ENCODE measurements around the gene FOSL1. TPM values are rescaled to one million over a fixed set of nuclear protein-coding genes. Genes with fewer than 3 reads are reported as not detected.

The FOSL1 gene
- total and polyA plus RNA-seq, 2 donors (not counting 1 experiment from before 2014, with no cell fraction given) = 2.3 TPM; not detected in 1

DNA sequence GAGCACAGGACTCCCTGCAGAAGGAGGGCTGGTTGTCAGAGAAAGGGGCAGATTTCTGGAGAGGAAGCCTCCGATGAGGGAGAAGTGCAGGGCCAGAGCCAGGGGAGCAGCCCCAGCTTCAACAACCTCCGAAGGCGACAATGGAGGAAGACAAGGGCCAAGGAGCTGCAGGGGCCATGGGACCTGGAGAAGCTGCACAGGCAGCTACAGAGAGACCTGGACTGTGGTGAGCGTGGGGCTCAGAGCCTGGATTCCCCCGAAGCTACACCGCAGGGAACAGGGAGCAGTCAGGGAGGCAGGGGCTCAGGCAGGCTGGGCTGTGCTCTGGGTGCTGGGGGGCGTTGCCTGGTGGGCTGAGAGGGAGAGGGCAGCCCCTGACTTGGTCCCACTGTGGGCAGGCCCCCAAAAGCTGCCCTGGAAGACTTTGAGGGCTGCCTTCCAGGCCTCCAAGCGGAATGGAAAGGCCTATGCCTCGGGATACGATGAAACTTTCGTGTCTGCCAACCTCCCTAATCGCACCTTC, 47.5 kb upstream of the FOSL1 start:
- ChIA-PET POLR2A (no interaction called here), CTCF (no interaction called here)
- Histone ChIP-seq H3K27ac (ENCODE audit: low read length in 2 of 2) (no peak overlapping the region), H3K27me3 (replicated peaks in 1 of 4; ENCODE audit: control extremely low read depth in 1 of 4, control insufficient read depth in 3 of 4, insufficient read depth in 4 of 4, low read length in 3 of 4) (peaks cover 0 to 3% (median 0%) of the 10 kb centered on the region in 4 experiments), H2AFZ (ENCODE audit: insufficient read depth, low read depth, low read length, poor library complexity, severe bottlenecking) (no peak overlapping the region), H4K20me1 (ENCODE audit: control insufficient read depth, insufficient read depth, low read length, poor library complexity, severe bottlenecking) (no peaks in the 10 kb centered on the region), H3K9me3 (ENCODE audit: control extremely low read depth in 1 of 3, control insufficient read depth in 2 of 3, insufficient read depth in 1 of 3, low read length in 2 of 3) (no peaks in the 10 kb centered on the region), H3K9ac (ENCODE audit: low read length) (no peak overlapping the region), H3K79me2 (ENCODE audit: control insufficient read depth, insufficient read depth, low read length) (no peaks in the 10 kb centered on the region), H3K4me2 (replicated peaks; ENCODE audit: low read depth, low read length, poor library complexity, severe bottlenecking) (no peak overlapping the region), H3K4me3 (ENCODE audit: control extremely low read depth in 1 of 5, extremely low read depth in 1 of 5, insufficient read depth in 1 of 5, low read depth in 2 of 5, low read length in 4 of 5) (no peak overlapping the region), H3K4me1 (ENCODE audit: control insufficient read depth in 2 of 2, insufficient read depth in 2 of 2, low read length in 2 of 2) (no peaks in the 10 kb centered on the region), H3K36me3 (replicated peaks in 1 of 2; ENCODE audit: control extremely low read depth in 1 of 2, control insufficient read depth in 1 of 2, extremely low read depth in 1 of 2, insufficient read depth in 2 of 2, low read length in 1 of 2) (no peaks in the 10 kb centered on the region)
- H3K4me1 Mint-ChIP-seq = no peaks in the 10 kb centered on the region
- no peaks in the 10 kb centered on the region for H3K9me3 Mint-ChIP-seq (ENCODE audit: insufficient read depth)
- DNase-seq (no peak), ATAC-seq (ENCODE audit: low read depth) (no peak)
- 90% methylated on average over 8 of the region's 12 CpGs for WGBS (ENCODE audit: insufficient coverage)
- H3K4me3 Mint-ChIP-seq = no peak overlapping the region
- H3K27ac Mint-ChIP-seq = no peak overlapping the region
- peaks cover 7% of the 10 kb centered on the region for H3K27me3 Mint-ChIP-seq
- TF ChIP-seq EZH2 (IDR thresholded peaks at IDR 0.05; ENCODE audit: borderline replicate concordance, insufficient read depth, low read depth, low read length, poor library complexity, severe bottlenecking) = no peak
- TF ChIP-seq, protein P1, sequence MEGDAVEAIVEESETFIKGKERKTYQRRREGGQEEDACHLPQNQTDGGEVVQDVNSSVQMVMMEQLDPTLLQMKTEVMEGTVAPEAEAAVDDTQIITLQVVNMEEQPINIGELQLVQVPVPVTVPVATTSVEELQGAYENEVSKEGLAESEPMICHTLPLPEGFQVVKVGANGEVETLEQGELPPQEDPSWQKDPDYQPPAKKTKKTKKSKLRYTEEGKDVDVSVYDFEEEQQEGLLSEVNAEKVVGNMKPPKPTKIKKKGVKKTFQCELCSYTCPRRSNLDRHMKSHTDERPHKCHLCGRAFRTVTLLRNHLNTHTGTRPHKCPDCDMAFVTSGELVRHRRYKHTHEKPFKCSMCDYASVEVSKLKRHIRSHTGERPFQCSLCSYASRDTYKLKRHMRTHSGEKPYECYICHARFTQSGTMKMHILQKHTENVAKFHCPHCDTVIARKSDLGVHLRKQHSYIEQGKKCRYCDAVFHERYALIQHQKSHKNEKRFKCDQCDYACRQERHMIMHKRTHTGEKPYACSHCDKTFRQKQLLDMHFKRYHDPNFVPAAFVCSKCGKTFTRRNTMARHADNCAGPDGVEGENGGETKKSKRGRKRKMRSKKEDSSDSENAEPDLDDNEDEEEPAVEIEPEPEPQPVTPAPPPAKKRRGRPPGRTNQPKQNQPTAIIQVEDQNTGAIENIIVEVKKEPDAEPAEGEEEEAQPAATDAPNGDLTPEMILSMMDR (IDR thresholded peaks at IDR 0.05) = no peak
- intact Hi-C loops (cut with micrococcal nuclease) = no loop called here

DNA sequence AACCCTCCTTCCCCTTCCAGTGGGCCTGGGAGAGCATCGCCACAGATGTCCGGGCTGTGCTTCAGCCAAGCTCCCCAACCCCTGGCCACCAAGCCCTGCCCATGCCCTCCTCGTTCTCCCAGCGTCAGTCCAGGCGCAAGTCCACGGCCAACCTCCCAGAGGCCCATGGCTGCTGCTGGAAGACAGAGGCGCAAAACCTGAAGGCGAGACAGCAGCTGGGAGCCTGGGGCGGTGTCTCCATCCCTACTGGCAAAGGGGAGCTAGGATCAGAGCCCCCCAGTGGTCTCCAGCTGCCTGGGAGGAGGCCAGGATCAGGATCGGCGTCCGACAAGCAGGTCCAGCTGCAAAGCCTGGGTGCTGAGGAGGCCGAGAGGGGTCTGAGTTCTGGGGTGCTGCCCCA, 46.9 kb upstream of the FOSL1 start:
- H3K27me3 Mint-ChIP-seq = peaks cover 7% of the 10 kb centered on the region
- intact Hi-C loops (cut with micrococcal nuclease) = no loop called here
- no peak for DNase-seq
- no peaks in the 10 kb centered on the region for H3K9me3 Mint-ChIP-seq (ENCODE audit: insufficient read depth)
- H3K4me3 Mint-ChIP-seq = no peak overlapping the region
- Histone ChIP-seq H3K4me3 (ENCODE audit: control extremely low read depth in 1 of 5, extremely low read depth in 1 of 5, insufficient read depth in 1 of 5, low read depth in 2 of 5, low read length in 4 of 5) (no peak overlapping the region), H3K27ac (ENCODE audit: low read length in 2 of 2) (no peak overlapping the region), H3K9me3 (ENCODE audit: control extremely low read depth in 1 of 3, control insufficient read depth in 2 of 3, insufficient read depth in 1 of 3, low read length in 2 of 3) (no peaks in the 10 kb centered on the region), H3K79me2 (ENCODE audit: control insufficient read depth, insufficient read depth, low read length) (no peaks in the 10 kb centered on the region), H3K4me2 (replicated peaks; ENCODE audit: low read depth, low read length, poor library complexity, severe bottlenecking) (no peak overlapping the region), H3K4me1 (ENCODE audit: control insufficient read depth in 2 of 2, insufficient read depth in 2 of 2, low read length in 2 of 2) (no peaks in the 10 kb centered on the region), H3K36me3 (replicated peaks in 1 of 2; ENCODE audit: control extremely low read depth in 1 of 2, control insufficient read depth in 1 of 2, extremely low read depth in 1 of 2, insufficient read depth in 2 of 2, low read length in 1 of 2) (no peaks in the 10 kb centered on the region), H4K20me1 (ENCODE audit: control insufficient read depth, insufficient read depth, low read length, poor library complexity, severe bottlenecking) (no peaks in the 10 kb centered on the region), H3K9ac (ENCODE audit: low read length) (no peak overlapping the region), H3K27me3 (replicated peaks in 1 of 4; ENCODE audit: control extremely low read depth in 1 of 4, control insufficient read depth in 3 of 4, insufficient read depth in 4 of 4, low read length in 3 of 4) (peaks cover 0 to 3% (median 0%) of the 10 kb centered on the region in 4 experiments), H2AFZ (ENCODE audit: insufficient read depth, low read depth, low read length, poor library complexity, severe bottlenecking) (no peak overlapping the region)
- TF ChIP-seq, protein P1 (IDR thresholded peaks at IDR 0.05) = no peak
- no peak for TF ChIP-seq EZH2 (IDR thresholded peaks at IDR 0.05; ENCODE audit: borderline replicate concordance, insufficient read depth, low read depth, low read length, poor library complexity, severe bottlenecking)
- WGBS (ENCODE audit: insufficient coverage) = 88% methylated on average over 13 of the region's 13 CpGs
- POLR2A ChIA-PET = no interaction called here
- CTCF ChIA-PET = no interaction called here
- H3K4me1 Mint-ChIP-seq = no peaks in the 10 kb centered on the region
- no peak overlapping the region for H3K27ac Mint-ChIP-seq
- ATAC-seq (ENCODE audit: low read depth) = no peak
